GM11168 (cell line): ENCODE data around the gene SLC12A5.

Experiments
- in situ Hi-C: fragments of 300-500 bp; cut with MboI; formaldehyde crosslinking; loops from one replicate; pipeline ENCODE4 v1.12.0; 2022; ENCODE audit warnings: low sequenced_read_pairs; ENCODE audit not compliant: unreplicated experiment

The SLC12A5 gene

DNA sequence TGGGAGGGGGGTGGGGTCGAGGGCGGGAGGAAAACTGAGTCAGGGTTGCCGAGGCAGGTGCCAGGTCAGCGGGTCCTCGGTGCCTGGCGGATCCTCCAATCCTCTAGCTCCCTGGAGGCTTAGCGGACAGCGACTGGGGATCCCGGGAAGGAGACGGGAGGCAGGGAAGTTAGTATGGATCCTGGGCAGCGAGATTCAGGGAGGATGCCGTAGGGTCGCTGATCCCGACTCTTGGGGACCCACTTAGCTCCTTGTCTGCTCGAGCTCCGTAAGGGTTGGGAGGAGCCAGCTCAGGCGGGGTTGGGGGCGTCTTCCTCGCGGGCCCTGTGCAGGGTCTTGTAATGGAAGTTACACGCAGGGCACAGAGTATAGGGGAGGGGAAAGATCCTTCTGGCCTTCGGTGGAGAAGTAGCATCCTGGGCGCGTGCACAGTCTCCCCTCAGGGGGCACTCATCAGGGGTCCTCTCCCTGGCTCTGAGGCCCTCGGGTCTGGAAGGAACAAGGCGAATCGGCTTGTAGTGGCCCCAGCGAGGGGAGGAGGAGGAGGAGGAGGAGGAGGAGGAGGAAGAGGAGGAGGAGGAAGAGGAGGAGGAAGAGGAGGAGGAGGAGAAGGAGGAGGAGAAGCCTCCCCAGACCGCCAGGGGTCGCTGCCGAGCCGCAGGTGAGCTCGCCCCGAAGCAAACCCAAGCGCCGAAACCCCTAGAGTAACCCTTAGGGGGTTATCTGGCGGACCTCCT, 6.4 kb upstream of the SLC12A5 start:
- in situ Hi-C loops: no loop called here

DNA sequence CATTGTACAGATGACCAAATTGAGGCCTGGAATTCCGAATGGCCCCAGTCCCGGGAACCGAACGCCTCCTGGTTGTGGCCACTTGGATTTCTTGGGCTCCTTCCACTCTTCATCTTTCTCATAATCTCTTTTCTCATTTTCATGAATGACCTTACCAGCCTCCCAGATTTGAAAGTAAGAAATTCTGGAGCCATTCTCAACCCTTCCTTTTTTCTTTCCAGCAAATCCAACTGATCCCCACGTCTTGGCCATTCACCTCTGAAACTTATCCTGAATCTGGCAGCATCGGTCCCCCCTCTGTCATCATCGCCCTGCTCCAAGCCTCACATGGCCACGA, 5.9 kb upstream of the SLC12A5 start:
- in situ Hi-C loops: no loop called here

DNA sequence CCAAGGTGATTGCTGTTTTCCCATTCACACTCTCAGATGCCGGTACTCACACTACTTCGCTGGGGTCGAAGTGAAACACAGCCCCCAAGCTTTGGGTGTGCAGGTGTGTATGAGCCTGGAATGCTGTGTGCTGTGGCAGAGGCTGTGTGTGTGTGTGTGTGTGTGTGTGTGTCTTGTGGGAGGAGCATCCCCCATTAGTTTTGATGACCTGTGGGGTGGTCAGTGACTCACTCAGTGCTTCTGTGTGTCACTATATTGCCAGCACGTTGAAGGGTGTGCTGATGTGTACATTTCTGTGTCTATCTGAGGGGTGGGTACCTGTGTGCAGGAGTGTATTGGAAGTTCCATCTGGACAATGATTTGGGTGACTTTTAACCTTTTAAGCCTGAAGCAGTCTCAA, 5.0 kb upstream of the SLC12A5 start:
- in situ Hi-C loops: no loop called here

DNA sequence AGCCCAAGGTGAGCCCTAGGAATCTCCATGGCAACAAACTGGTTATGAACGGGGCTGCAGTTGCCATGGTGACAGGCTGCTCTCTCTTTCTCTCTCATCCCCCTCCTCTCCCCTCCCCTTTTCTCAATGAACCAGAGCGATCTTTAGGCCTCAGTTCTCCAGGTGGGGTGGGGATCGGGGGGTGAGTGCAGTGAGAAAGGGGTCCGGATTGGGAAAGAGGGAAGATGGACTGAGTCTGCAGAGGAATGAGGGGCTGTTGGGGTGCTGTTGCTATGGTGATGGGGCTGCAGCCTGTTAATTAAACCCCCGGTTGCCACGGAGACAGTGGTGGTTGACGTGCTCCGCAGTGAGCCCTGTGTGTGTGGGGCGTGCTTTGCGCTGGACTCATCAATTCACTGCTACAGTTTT, 3.6 kb upstream of the SLC12A5 start:
- in situ Hi-C loops: no loop called here

DNA sequence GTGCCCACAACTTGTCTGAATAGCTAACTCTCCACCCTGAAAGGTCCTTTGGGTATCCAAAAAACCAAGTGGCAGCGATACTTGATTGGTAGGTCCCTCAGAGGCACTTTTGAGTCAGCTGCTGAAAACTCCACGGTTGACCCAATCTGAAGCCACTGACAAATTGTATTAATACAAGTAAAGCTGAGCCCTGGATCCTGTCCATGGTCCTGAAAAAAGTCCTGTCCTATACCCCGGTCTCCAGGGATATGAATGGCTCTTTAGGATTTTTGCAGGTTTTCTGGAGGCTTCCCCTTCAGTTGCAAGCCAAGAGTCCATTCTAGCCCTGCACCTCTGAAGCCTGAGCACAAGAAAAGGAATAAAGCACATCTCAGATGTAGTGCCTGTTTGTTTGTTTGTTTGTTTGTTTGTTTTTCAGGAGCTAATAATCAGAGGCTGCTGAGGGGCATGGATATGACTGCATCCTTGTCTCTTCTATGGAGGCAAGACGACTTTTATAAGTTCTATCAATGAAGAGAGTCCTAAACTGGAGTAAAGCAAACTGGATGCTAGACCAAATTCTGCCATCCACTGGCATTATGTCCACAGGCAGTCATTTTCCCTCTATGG, 1.7 kb upstream of the SLC12A5 start:
- in situ Hi-C loops: no loop called here

DNA sequence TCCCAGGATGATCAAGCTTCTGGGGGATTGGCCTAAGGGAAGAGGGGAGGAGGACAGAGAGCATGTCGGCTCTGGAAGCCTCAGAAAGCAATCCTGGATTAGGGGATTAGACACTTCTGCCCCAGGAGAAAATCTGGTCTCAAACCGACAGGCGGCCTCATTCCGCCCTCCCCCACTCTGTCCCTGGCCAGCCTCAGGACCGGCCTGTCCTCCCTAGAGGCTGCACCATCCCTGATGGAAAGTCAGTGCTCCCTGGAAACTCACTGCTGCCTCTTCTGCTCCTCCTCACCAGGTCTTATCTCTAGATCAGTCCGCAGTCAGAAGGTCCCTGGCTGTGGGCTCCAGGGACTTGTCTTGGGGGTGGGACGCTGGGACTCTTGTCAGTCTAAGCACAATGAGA, 905 bp upstream of the SLC12A5 start:
- in situ Hi-C loops: no loop called here

DNA sequence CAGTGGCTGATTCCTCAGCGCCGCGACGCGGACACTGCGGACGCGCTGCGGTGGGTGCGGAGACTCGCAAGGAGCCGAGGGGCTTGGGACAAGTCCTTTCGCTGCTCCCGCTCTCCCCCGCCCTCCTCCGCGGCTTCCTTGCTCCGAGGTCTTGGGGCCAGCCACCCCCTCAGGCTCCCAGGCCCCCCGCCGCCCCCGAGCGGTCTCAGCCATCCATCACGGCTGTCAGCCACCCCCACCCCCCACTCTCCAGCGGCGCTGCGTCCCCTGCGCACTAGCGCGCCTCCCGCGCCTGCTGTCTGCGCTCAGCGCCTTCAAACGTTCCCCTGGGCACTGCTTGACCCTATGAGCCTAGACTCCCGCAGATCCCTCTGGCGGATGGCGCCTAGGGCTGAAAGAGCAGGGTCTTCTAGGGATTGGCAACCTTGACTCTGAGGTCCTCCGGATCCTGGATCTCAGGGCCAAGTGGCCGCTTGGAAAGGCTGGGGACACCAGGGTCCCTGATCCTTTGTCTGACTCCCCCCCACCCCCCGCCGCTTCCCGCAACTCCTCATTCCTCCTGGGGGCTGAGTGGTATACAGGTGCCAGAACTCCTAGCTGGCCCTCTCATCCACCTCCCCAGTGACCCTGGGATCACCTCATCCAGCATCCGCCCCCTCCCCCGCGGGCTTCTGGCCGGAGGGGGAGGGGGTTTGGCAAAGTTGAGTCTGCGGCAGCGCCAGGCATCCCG, 1.4 kb downstream of the SLC12A5 start:
- in situ Hi-C loops: no loop called here

DNA sequence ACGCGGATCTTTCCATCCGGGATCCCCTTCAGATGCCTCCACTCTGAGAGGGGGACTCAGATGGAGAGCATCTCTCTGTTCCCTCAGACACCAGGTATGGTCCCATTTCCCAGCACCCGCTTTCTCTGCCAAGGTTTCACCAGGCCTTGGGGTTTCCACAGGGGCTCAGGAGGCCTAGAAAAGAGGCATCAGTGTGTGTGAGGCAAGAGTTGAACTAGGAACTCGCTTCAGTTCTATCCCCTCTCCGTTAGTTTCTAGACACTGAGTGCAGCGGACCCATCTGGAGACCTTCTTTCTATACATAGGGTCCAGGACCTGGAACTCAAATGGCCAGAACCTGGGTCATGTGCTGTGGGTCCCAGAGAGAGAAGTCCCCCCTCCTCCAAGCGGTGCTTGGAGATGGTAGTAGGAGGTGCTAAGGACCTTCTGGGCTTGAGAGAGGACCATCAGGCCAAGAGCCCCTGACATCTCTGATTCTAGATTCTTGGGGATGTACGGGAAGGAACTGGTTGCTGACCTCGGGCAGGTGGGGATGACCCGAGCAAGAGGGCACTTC, 2.1 kb downstream of the SLC12A5 start:
- in situ Hi-C loops: no loop called here

DNA sequence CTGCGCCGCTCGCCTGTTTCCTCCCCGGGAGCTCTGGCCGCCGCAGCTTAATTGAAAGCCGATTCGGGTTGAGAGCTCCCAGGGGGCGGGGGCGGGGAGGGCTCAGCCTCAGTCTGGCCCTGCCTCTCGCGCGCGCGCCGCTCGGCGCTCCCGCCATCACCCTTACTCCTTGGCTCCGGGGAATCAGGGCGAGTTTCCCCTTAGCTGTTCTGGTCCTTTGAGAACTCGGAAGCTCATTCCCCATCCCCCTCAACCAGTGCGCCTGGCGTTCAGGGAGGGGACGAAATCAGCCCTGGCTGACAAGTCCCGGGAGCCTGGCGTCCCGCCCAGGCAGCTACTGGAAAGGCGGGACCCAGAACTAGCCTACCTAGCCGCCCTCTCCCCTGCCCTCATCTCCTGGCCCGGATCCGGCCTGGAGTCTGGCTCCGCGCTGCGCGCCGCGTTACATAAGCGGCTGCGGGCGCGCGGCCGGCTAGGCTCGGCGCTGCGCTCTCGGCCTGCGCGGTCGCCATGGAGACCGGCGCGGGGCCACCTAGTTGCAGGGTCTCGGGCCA, 2.8 kb downstream of the SLC12A5 start:
- in situ Hi-C loops: no loop called here

DNA sequence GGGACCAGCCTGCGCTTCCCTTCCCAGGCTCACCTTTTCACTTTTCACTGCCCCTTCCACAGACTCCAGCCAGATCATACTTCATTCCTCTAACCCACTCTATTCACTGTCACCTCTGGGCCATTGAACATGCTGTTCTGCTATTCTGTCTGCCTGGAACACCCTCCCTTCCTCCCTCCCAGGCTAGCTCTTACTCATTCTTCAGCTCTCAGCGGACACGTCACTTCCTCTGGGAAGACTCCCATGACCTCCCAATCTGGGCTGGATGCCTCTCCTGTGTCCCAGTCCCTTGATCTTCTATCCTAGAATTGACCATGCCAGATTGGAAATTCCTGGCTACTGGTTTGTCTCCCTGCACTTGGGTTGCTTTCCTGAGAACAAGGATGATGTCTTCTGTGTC, 5.0 kb downstream of the SLC12A5 start:
- in situ Hi-C loops: no loop called here

DNA sequence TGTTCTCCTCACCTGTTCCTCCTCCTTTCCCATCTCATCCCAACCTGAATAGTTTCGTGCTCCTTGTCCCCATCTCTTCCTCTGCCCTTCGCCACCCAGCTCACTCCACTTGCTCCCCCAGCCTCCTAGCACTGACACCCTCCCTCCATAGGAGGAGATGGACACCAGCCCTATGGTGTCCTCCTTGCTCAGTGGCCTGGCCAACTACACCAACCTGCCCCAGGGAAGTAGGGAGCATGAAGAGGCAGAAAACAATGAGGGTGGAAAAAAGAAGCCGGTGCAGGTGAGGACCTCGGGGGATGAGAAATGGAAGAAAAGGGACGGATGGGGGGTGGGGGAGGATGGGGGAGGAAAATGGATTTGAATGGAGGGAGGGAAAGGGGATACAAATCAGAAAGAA, 6.2 kb downstream of the SLC12A5 start:
- in situ Hi-C loops: no loop called here

DNA sequence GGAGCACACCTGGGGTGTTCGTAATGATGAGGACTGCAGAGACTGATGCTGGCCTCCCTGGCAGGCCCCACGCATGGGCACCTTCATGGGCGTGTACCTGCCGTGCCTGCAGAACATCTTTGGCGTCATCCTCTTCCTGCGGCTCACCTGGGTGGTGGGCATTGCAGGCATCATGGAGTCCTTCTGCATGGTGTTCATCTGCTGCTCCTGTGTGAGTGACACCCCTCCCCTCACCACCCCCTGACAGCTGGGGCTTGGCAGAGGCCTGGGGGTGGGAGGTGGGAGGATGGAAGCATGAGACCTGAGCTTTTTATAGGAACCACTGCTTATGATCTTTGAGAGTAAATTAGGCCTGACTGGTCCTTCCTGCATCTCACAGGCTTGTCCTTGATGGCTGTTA, 6.7 kb downstream of the SLC12A5 start:
- in situ Hi-C loops: no loop called here

DNA sequence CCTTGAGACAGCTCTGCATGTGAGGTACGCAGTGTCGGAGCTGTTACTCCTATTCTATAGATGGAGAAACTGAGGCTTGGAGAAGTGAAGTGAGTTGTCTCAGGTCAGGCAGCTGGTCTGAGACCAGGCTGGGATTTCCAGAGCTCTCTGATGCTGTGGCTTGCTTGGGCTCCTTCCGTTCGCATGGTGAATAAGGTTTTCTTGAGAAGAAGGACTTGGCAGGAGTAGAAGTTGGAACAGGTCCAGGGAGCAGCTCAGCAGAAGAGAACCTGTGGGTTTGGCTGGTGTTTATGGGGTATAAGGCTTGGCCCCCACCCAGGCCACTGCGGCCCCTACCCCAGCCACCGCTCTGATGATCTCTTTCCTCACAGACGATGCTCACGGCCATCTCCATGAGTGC, 7.4 kb downstream of the SLC12A5 start:
- in situ Hi-C loops: no loop called here

DNA sequence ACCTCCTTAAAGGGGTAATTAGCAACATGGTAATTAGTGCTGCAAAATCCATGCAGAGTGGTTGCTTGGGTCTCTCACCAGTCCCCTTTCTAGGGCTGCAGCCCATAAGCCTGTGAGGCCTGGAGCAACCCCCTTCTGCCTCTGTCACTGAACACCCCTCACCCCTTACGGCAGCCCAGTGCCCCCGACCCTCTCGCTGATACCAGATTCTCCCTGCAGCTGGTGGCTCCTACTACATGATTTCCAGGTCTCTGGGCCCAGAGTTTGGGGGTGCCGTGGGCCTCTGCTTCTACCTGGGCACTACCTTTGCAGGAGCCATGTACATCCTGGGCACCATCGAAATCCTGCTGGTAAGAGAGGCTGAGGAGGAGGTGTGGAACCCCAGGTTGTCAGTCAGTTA, 8.0 kb downstream of the SLC12A5 start:
- in situ Hi-C loops: no loop called here

DNA sequence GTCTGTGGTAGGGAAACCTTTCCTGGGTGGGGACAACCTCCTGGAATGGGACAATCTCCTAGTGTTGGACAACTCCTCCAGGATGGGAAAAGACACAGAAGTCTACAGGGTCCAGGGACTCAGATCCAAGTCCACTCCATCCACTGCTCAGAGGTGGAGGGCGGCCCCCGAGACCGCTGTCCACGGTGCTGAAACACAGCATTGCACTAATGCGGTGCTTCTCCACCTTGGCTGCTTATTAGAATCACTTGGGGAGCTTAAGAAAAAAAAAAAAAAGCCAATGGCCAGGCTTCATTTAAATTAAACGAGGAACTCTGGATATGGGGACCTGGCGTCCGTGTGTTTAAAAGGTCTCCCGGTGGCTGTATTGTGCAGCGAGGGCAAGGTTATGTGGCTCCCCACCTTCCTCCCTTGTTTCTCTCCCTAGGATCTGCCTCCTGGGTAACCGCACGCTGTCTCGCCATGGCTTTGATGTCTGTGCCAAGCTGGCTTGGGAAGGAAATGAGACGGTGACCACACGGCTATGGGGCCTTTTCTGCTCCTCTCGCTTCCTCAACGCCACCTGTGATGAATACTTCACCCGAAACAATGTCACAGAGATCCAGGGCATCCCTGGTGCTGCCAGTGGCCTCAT, 12.0 kb downstream of the SLC12A5 start:
- in situ Hi-C loops: no loop called here

DNA sequence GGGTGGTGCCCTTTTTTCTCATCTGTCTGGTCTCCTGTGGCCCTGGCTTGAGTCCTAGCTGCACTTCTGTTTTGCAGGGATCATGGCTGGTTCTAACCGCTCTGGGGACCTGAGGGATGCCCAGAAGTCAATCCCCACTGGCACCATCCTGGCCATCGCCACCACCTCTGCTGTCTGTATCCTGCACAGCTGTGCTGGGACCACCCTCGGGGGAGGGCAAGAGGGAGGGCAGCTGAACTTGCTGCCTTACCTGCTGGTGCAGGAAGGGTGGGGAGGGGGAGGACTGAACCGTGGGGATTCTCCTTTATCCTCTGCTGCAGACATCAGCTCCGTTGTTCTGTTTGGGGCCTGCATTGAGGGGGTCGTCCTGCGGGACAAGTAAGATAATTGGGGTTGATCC, 14.5 kb downstream of the SLC12A5 start:
- in situ Hi-C loops: no loop called here

DNA sequence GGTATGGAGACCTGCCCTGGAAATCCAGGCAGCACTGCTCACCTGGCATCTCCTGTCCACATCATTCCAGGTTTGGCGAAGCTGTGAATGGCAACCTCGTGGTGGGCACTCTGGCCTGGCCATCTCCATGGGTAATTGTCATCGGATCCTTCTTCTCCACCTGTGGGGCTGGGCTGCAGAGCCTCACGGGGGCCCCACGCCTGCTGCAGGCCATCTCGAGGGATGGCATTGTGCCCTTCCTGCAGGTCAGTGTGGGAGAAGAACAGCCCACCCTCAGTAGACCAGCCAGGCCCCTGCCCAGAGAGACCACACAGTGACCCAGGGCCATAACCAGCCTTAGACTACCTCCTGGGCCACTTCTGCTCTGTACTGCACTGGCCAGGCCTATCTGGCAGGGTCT, 15.9 kb downstream of the SLC12A5 start:
- in situ Hi-C loops: no loop called here

DNA sequence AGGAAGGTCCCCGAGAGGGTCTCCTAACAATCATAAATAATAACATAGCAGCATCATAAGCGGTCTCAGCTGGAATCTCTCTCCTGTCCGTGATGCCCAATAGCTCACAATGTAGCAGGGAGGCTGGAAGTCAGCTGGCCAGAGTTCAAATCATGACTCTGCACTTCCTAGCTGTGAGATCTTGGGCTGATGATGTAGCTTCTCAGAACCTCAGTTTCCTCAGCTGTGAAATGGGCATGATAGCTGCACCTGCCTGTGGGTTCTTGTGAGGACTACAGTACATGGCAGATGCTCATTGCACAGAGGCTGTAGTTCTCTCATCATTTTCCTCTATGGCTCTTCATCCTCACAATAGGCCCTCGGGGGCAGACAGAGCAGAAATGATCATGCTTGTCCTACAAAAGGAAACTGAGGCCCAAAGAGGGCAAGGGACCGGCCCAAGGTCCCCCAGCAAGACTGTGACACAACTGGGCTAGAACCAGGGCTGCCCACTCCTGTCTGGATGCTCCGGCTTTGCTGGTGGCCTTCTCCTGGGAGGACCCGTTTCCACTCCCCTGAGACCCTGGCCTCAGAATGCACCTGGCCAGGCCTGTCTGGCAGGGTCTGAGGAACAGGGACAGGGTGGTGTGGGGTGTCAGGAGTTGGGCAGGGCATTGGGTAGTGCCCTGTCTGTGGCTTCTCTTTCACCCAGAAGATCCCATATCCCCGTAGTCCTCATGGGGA, 17.7 kb downstream of the SLC12A5 start:
- in situ Hi-C loops: no loop called here

DNA sequence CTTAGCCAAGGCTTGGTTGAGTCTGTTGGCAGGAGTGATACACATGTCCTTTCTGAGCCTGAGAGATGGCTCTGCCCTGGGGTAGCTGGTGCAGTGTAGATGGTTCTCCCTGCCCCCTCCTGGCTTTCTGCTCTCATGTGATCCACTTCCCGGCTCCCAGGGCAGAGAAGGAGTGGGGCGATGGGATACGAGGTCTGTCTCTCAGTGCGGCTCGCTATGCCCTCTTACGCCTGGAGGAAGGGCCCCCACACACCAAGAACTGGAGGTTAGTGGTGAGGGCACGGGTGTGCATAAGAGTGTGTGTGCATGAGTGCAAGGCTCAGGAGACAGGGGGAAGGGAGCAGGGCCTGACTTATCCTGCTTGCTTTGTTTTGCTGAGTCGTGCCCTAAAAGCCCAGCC, 18.8 kb downstream of the SLC12A5 start:
- in situ Hi-C loops: no loop called here

DNA sequence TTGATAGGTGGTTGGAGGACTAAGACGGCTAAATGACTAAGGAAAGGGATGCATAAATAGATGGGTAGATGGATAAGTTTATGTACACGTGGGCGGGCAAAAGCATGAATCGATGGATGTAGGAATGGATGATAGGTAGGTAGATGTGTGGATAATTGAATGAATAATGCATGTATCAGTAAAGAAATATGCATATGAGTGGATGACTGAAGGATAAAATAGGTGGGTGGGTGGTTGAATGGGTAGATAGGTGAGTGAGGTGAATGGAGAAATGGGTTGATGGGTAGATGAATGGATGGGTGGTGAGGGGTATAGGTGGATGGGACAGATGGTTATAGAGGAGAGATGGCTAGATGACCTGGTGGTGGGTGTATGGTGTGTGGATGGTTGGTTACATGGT, 20.2 kb downstream of the SLC12A5 start:
- in situ Hi-C loops: no loop called here
